Chondrocyte (in vitro differentiated cells): Measurements from ENCODE around the gene BORCS6. TPM values are rescaled to one million over a fixed set of nuclear protein-coding genes. Genes with fewer than 3 reads are reported as not detected.
A peak's percentile ranks its signal among the peaks of the same experiment; 100 is the strongest.

Experiments
- DNase-seq: peaks from one replicate; pipeline ENCODE4 v3.0.0; 2021; ENCODE audit warnings: mixed read lengths, low spot score
- H3K27ac Mint-ChIP-seq: one replicate; pipeline ENCODE4 v1.8.0; 2021; ENCODE audit warnings: mild to moderate bottlenecking, moderate library complexity, mixed read lengths; ENCODE audit not compliant: unreplicated experiment
- H3K27me3 Mint-ChIP-seq: 2 replicates; pipeline ENCODE4 v1.8.0; 2021; ENCODE audit warnings: low read depth, mixed read lengths
- H3K36me3 Mint-ChIP-seq: 2 replicates; pipeline ENCODE4 v1.8.0; 2021; ENCODE audit warnings: low read depth, mixed read lengths
- H3K4me1 Mint-ChIP-seq: 2 replicates; pipeline ENCODE4 v1.8.0; 2021; ENCODE audit warnings: low read depth, mild to moderate bottlenecking, mixed read lengths
- H3K4me3 Mint-ChIP-seq: one replicate; pipeline ENCODE4 v1.8.0; 2021; ENCODE audit warnings: mild to moderate bottlenecking, moderate library complexity, mixed read lengths; ENCODE audit not compliant: unreplicated experiment
- H3K9me3 Mint-ChIP-seq: 2 replicates; pipeline ENCODE4 v1.8.0; 2021; ENCODE audit warnings: low read depth, mixed read lengths
- CTCF ChIP-seq: fragments of 200-600 bp; sonication (generic); IDR thresholded peaks from 2 replicates; pipeline ENCODE4 v1.5.0; 2021; ENCODE audit warnings: antibody characterized with exemption, mild to moderate bottlenecking, moderate library complexity
- total RNA-seq: library from RNA; stranded (reverse); gene quantifications from 3 replicates; pipeline ENCODE4 v1.2.1, GENCODE V29; 2021

The BORCS6 gene
- total RNA-seq, 1 donor from 2014 or later = 8.2 TPM

- no peaks in the 10 kb centered on the region for H3K27me3 Mint-ChIP-seq
- TF ChIP-seq CTCF = no peak
- peaks cover 25% of the 10 kb centered on the region for H3K4me1 Mint-ChIP-seq
- DNase-seq = no peak
- no peak overlapping the region for H3K27ac Mint-ChIP-seq
- H3K4me3 Mint-ChIP-seq = no peak overlapping the region
- no peaks in the 10 kb centered on the region for H3K9me3 Mint-ChIP-seq
- H3K36me3 Mint-ChIP-seq = no peaks in the 10 kb centered on the region
These were observed 22.5 kb downstream of the BORCS6 start for GRCh38 chr17:8167526-8167925.

- Mint-ChIP-seq H3K36me3 (no peaks in the 10 kb centered on the region), H3K4me1 (peaks cover 25% of the 10 kb centered on the region), H3K27me3 (no peaks in the 10 kb centered on the region), H3K4me3 (no peak overlapping the region), H3K27ac (no peak overlapping the region), H3K9me3 (no peaks in the 10 kb centered on the region)
- no peak for TF ChIP-seq CTCF
- no peak for DNase-seq
These were observed 23.2 kb downstream of the BORCS6 start for GRCh38 chr17:8166731-8167130.

- H3K36me3 Mint-ChIP-seq = peaks cover 2% of the 10 kb centered on the region
- H3K9me3 Mint-ChIP-seq = no peaks in the 10 kb centered on the region
- DNase-seq = no peak
- H3K4me3 Mint-ChIP-seq = no peak overlapping the region
- peaks cover 40% of the 10 kb centered on the region for H3K4me1 Mint-ChIP-seq
- H3K27me3 Mint-ChIP-seq = no peaks in the 10 kb centered on the region
- peak overlapping the region; percentile 99 for H3K27ac Mint-ChIP-seq
- TF ChIP-seq CTCF = no peak
These were observed 25.2 kb downstream of the BORCS6 start for GRCh38 chr17:8164815-8165131.

- H3K27ac Mint-ChIP-seq = peak overlapping the region; percentile 99
These were observed 25.8 kb downstream of the BORCS6 start for GRCh38 chr17:8163978-8164814.

More at GRCh38 chr17:8163978-8164814, 25.8 kb downstream of the BORCS6 start:
- no peaks in the 10 kb centered on the region for H3K27me3 Mint-ChIP-seq
- H3K36me3 Mint-ChIP-seq = peaks cover 2% of the 10 kb centered on the region
- peak overlapping the region; percentile 84 for H3K4me3 Mint-ChIP-seq
- peaks cover 40% of the 10 kb centered on the region for H3K4me1 Mint-ChIP-seq
- H3K9me3 Mint-ChIP-seq = no peaks in the 10 kb centered on the region
- no peak for TF ChIP-seq CTCF
- DNase-seq = no peak
